ENCODE measurements around the gene TRDMT1. TPM values are rescaled to one million over a fixed set of nuclear protein-coding genes. Genes with fewer than 3 reads are reported as not detected.

Gene TRDMT1
- total and polyA plus RNA-seq, 2 experiments from 2014 or later: 3.5 to 4.2 TPM

DNA sequence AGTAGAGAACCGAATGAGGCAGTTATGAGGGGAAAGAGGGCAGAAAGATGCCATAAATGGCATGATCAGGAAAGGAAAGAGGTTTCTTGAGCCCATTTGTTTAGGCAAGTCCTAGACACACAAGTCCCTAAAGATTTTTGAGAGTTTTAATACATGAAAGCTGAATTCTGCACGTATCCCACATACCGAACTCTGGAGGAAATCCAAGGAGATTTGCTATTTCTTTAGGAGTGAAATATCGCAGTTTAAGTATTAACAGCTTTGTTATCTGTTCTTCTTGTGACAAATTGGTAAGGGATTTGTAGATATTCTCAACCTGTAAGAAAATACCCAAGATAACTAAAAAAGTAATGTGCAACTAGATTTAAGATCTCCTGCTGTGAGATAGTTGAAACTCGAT is 48.2 kb downstream of the TRDMT1 start:
- H4K20me1 ChIP-seq (ENCODE audit: insufficient read depth, poor library complexity, severe bottlenecking): no peaks in the 10 kb centered on the region
- 72% methylated on average over 5 of the region's 5 CpGs for WGBS (ENCODE audit: low lambda C conversion rate, missing lambda C conversion rate)
- H3K9me2 ChIP-seq (replicated peaks; ENCODE audit: insufficient read depth): no peaks in the 10 kb centered on the region
- TF ChIP-seq CTCF (IDR thresholded peaks at IDR 0.05; ENCODE audit: poor library complexity): no peak
- no peak for TF ChIP-seq EZH2phosphoT487 (IDR thresholded peaks at IDR 0.05; ENCODE audit: low read depth, severe bottlenecking, unreplicated experiment)
- no peak for TF ChIP-seq EZH2 (IDR thresholded peaks at IDR 0.05; ENCODE audit: borderline replicate concordance)
- peak overlapping the region; percentile 23 for H3K4me2 ChIP-seq
- no peak for DNase-seq (ENCODE audit: low spot score)
- no peak overlapping the region for H3K4me3 ChIP-seq
- H3K36me3 ChIP-seq (replicated peaks; ENCODE audit: insufficient read depth, low read depth): no peaks in the 10 kb centered on the region
- H3K27ac ChIP-seq: peak overlapping the region; percentile 4
- H3K27me3 ChIP-seq: no peaks in the 10 kb centered on the region
- H3K9me3 ChIP-seq (ENCODE audit: low read depth): no peaks in the 10 kb centered on the region
- H3K79me2 ChIP-seq: no peaks in the 10 kb centered on the region
- no peak overlapping the region for H2AFZ ChIP-seq
- peaks cover 10% of the 10 kb centered on the region for H3K4me1 ChIP-seq (ENCODE audit: insufficient read depth)

- no peaks in the 10 kb centered on the region for H3K27me3 ChIP-seq
- no peaks in the 10 kb centered on the region for H3K79me2 ChIP-seq
- H3K4me1 ChIP-seq (ENCODE audit: insufficient read depth): peaks cover 17% of the 10 kb centered on the region
- no peak overlapping the region for H3K4me3 ChIP-seq
- H3K9me3 ChIP-seq (ENCODE audit: low read depth): no peaks in the 10 kb centered on the region
- TF ChIP-seq EZH2 (IDR thresholded peaks at IDR 0.05; ENCODE audit: borderline replicate concordance) (no peak), CTCF (IDR thresholded peaks at IDR 0.05; ENCODE audit: poor library complexity) (no peak), EZH2phosphoT487 (IDR thresholded peaks at IDR 0.05; ENCODE audit: low read depth, severe bottlenecking, unreplicated experiment) (no peak)
- no peak for DNase-seq (ENCODE audit: low spot score)
- H3K4me2 ChIP-seq: no peak overlapping the region
- no peak overlapping the region for H2AFZ ChIP-seq
- H3K27ac ChIP-seq: peak overlapping the region; percentile 8
- H4K20me1 ChIP-seq (ENCODE audit: insufficient read depth, poor library complexity, severe bottlenecking): no peaks in the 10 kb centered on the region
- H3K9me2 ChIP-seq (replicated peaks; ENCODE audit: insufficient read depth): no peaks in the 10 kb centered on the region
- WGBS (ENCODE audit: low lambda C conversion rate, missing lambda C conversion rate): 71% methylated on average over 1 of the region's 1 CpG
- H3K36me3 ChIP-seq (replicated peaks; ENCODE audit: insufficient read depth, low read depth): no peaks in the 10 kb centered on the region
These were observed 49.8 kb downstream of the TRDMT1 start for GRCh38 chr10:17151716-17152115.

DNA sequence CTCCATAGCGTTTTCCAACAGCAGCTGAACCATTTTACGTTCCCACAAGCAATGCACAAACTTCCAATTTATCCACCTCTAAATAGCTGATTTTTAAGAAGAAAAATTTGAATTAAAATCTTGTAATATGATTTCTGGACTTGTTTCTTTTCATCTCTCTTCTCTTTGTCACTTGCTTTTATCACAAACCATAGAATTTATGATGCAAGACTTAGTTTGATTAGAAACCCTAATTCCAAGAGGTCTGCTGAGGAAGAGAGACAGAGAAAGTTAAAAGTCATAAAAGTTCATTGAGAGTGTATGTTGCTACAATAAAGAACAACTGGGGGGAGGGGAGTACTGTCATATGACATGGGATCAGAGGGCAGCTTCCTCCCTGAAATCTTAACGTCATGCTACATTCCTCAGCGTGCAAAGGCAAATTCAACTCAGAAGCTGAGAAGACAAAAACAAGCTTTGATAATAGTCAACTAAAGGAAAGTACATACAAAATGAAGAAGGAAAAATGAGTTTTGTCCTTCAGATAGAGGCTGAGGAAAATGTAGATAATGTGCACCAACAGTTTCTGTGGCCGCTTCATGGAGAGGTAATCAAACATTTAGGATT is 53.5 kb downstream of the TRDMT1 start:
- no peak for TF ChIP-seq CTCF (IDR thresholded peaks at IDR 0.05; ENCODE audit: poor library complexity)
- TF ChIP-seq EZH2phosphoT487 (IDR thresholded peaks at IDR 0.05; ENCODE audit: low read depth, severe bottlenecking, unreplicated experiment): no peak
- no peak for TF ChIP-seq EZH2 (IDR thresholded peaks at IDR 0.05; ENCODE audit: borderline replicate concordance)
- WGBS (ENCODE audit: low lambda C conversion rate, missing lambda C conversion rate): 59% methylated on average over 5 of the region's 5 CpGs
- Histone ChIP-seq H3K9me3 (ENCODE audit: low read depth) (no peaks in the 10 kb centered on the region), H3K4me3 (no peak overlapping the region), H3K27ac (peak overlapping the region; percentile 51), H3K27me3 (no peaks in the 10 kb centered on the region), H3K9me2 (replicated peaks; ENCODE audit: insufficient read depth) (no peaks in the 10 kb centered on the region), H3K4me2 (peak overlapping the region; percentile 20), H3K4me1 (ENCODE audit: insufficient read depth) (peaks cover 18% of the 10 kb centered on the region), H3K36me3 (replicated peaks; ENCODE audit: insufficient read depth, low read depth) (no peaks in the 10 kb centered on the region), H4K20me1 (ENCODE audit: insufficient read depth, poor library complexity, severe bottlenecking) (no peaks in the 10 kb centered on the region), H2AFZ (no peak overlapping the region), H3K79me2 (no peaks in the 10 kb centered on the region)
- peak; percentile 80 for DNase-seq (ENCODE audit: low spot score)
